Common myeloid progenitor, CD34-positive (primary cell): ENCODE results near the gene GSTM5.
"Not testable (repeated sequence)": the region's sequence is repeated elsewhere in the genome, so short reads cannot be mapped to it uniquely, and the experiment has no call there.

Source experiments
- CTCF ChIA-PET: fragments of 350-600 bp; sonication (Branson Sonifier 250); formaldehyde crosslinking; loops from one replicate; lab custom pipeline; 2021; ENCODE audit warnings: antibody characterized with exemption; lab: Charles Lee
- POLR2A ChIA-PET: fragments of 350-600 bp; sonication (Branson Sonifier 250); formaldehyde crosslinking; loops from one replicate; lab custom pipeline; 2021; ENCODE audit warnings: antibody characterized with exemption; lab: Charles Lee
- DNase-seq, 3 donors: peaks; one replicate each; pipeline versions ENCODE4 v3.0.0 to v3.0.0-alpha.2; 2013
- H3K27ac ChIP-seq, 2 experiments: 1 replicate in 1 of 2; 2 replicates in 1 of 2; pipeline ENCODE4 v1.7.0; 2013; ENCODE audit warnings: inconsistent platforms in 2 of 2, low read length in 2 of 2, mild to moderate bottlenecking in 2 of 2, low read depth in 1 of 2, moderate library complexity in 1 of 2; ENCODE audit not compliant: severe bottlenecking in 2 of 2, insufficient read depth in 1 of 2, poor library complexity in 1 of 2
- H3K27me3 ChIP-seq, 5 experiments: replicated peaks in 2 of 5; 1 replicate in 3 of 5; 2 replicates in 2 of 5; pipeline versions ENCODE4 v1.6.1 to v1.7.0; 2013; ENCODE audit warnings: low read length in 4 of 5, mild to moderate bottlenecking in 2 of 5, moderate library complexity in 2 of 5, inconsistent platforms in 1 of 5; ENCODE audit not compliant: insufficient read depth in 5 of 5, control insufficient read depth in 4 of 5
- H3K36me3 ChIP-seq, 4 experiments: 1 replicate in 2 of 4; 2 replicates in 2 of 4; pipeline versions ENCODE4 v1.6.1 to v1.7.0; 2013; ENCODE audit warnings: low read length in 3 of 4, control low read depth in 1 of 4, mild to moderate bottlenecking in 1 of 4; ENCODE audit not compliant: control insufficient read depth in 4 of 4, insufficient read depth in 4 of 4
- H3K4me1 ChIP-seq, 4 experiments: 1 replicate in 3 of 4; 2 replicates in 1 of 4; pipeline versions ENCODE4 v1.6.1 to v1.7.1; 2013; ENCODE audit warnings: low read length in 3 of 4, mild to moderate bottlenecking in 3 of 4, control low read depth in 1 of 4, inconsistent platforms in 1 of 4, moderate library complexity in 1 of 4; ENCODE audit not compliant: control insufficient read depth in 4 of 4, insufficient read depth in 4 of 4; ENCODE audit errors: control extremely low read depth in 1 of 4
- H3K4me3 ChIP-seq, 7 experiments: 1 replicate in 4 of 7; 2 replicates in 3 of 7; pipeline versions ENCODE4 v1.5.1 to v1.7.0; 2013; ENCODE audit warnings: mild to moderate bottlenecking in 7 of 7, low read length in 6 of 7, moderate library complexity in 6 of 7, inconsistent platforms in 2 of 7, low read depth in 2 of 7, control low read depth in 1 of 7; ENCODE audit not compliant: insufficient read depth in 4 of 7, control insufficient read depth in 1 of 7; ENCODE audit errors: extremely low read depth in 1 of 7
- H3K9me3 ChIP-seq, 5 experiments: 1 replicate in 4 of 5; 2 replicates in 1 of 5; pipeline versions ENCODE4 v1.6.1 to v1.7.1; 2013; ENCODE audit warnings: low read length in 4 of 5, mild to moderate bottlenecking in 2 of 5, inconsistent platforms in 1 of 5, low read depth in 1 of 5, moderate library complexity in 1 of 5; ENCODE audit not compliant: control insufficient read depth in 4 of 5, insufficient read depth in 2 of 5; ENCODE audit errors: control extremely low read depth in 1 of 5
- WGBS: methylation state at CpG from one replicate; pipeline ENCODE4 v1.1.5; 2013; ENCODE audit not compliant: insufficient coverage; 5-methylcytosine and 5-hydroxymethylcytosine counted together

GSTM5 gene

GRCh38 chr1:109685890-109686289 is 26.2 kb upstream of the GSTM5 start:
- DNase-seq, H3K27me3 ChIP-seq, H3K4me3 ChIP-seq, POLR2A ChIA-PET, CTCF ChIA-PET, H3K27ac ChIP-seq, H3K9me3 ChIP-seq: not testable (repeated sequence)
- Histone ChIP-seq H3K4me1 (peaks cover 0 to 14% (median 1%) of the 10 kb centered on the region in 4 experiments), H3K36me3 (peaks cover 0 to 18% (median 0%) of the 10 kb centered on the region in 4 experiments)
- no CpG with 5 or more reads among the region's 4 CpGs for WGBS

DNA sequence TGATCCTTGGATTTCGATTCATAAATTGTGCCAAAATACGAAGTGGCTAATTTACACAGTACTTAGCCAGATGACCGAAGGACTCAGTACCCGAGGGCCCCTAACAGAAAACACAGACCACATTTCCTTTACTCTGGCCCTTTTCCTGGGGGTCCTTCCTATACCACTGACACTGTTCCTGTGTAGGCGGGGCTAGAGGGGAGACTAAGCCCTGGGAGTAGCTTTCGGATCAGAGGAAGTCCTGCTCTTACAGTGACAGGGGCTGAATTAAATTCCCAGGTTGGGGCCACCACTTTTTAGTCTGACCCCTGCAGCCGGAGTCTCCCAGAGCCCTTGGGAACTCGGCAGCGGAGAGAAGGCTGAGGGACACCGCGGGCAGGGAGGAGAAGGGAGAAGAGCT is 24.9 kb upstream of the GSTM5 start:
- H3K9me3 ChIP-seq, H3K27ac ChIP-seq, POLR2A ChIA-PET, DNase-seq, H3K27me3 ChIP-seq: not testable (repeated sequence)
- CTCF ChIA-PET = interaction anchor here (1.2 to 3.9 kb wide), 6 partner anchors 37 to 141 kb away, joined by 4 to 23 read pairs (median 6); no protein-coding TSS in a partner anchor
- WGBS = 100% methylated on average over 1 of the region's 11 CpGs
- H3K4me1 ChIP-seq = peaks cover 0 to 14% (median 1%) of the 10 kb centered on the region in 4 experiments
- H3K4me3 ChIP-seq = peak overlapping the region in 2 of 7 experiments; percentile 68 to 84
- H3K36me3 ChIP-seq = peaks cover 0 to 26% (median 0%) of the 10 kb centered on the region in 4 experiments

- peak within 1 kb of the TSS in 1 of 2 experiments; percentile 43 for H3K27ac ChIP-seq
- peak in 1 of 3 donors; percentile 73 for DNase-seq
- peaks cover 0 to 26% (median 0%) of the 10 kb centered on the region in 4 experiments for H3K36me3 ChIP-seq
- peak within 1 kb of the TSS in 5 of 7 experiments; percentile 23 to 84 (median 54) for H3K4me3 ChIP-seq
- no peaks in the 10 kb centered on the region for H3K27me3 ChIP-seq
- no peaks in the 10 kb centered on the region for H3K9me3 ChIP-seq
- CTCF ChIA-PET = interaction anchor here (1.0 to 3.9 kb wide), 7 partner anchors 38 to 142 kb away, joined by 3 to 23 read pairs (median 6); no protein-coding TSS in a partner anchor
- peaks cover 0 to 14% (median 1%) of the 10 kb centered on the region in 4 experiments for H3K4me1 ChIP-seq
- WGBS = no CpG with 5 or more reads among the region's 46 CpGs
- POLR2A ChIA-PET = no interaction called here
Observed at GRCh38 chr1:109687641-109688499, 24.2 kb upstream of the GSTM5 start, which contains the start of gene GSTM1. Gene GSTM1, plus strand, starts transcription at chr1:109687817. Its CDS starts 57 bp downstream, at chr1:109687874.

GRCh38 chr1:109689844-109690405 is 22.1 kb upstream of the GSTM5 start:
- Histone ChIP-seq H3K9me3 (no peaks in the 10 kb centered on the region), H3K27ac (no peak overlapping the region), H3K4me3 (no peak overlapping the region), H3K27me3 (no peaks in the 10 kb centered on the region), H3K36me3 (peaks cover 0 to 32% (median 0%) of the 10 kb centered on the region in 4 experiments), H3K4me1 (peaks cover 0 to 14% (median 1%) of the 10 kb centered on the region in 4 experiments)
- no CpG with 5 or more reads among the region's 6 CpGs for WGBS
- ChIA-PET POLR2A (no interaction called here), CTCF (interaction anchor here (3.9 kb wide), 1 partner anchor 50 kb away, joined by 23 read pairs; no protein-coding TSS in a partner anchor)
- no peak for DNase-seq

GRCh38 chr1:109691759-109692158 is 20.3 kb upstream of the GSTM5 start:
- no peak for DNase-seq
- Histone ChIP-seq H3K36me3 (peaks cover 0 to 38% (median 0%) of the 10 kb centered on the region in 4 experiments), H3K4me1 (peaks cover 0 to 14% (median 1%) of the 10 kb centered on the region in 4 experiments), H3K27ac (no peak overlapping the region), H3K9me3 (no peaks in the 10 kb centered on the region), H3K4me3 (no peak overlapping the region), H3K27me3 (no peaks in the 10 kb centered on the region)
- ChIA-PET POLR2A (no interaction called here), CTCF (interaction anchor here (0.7 kb wide), 1 partner anchor 564 kb away, joined by 4 read pairs; no protein-coding TSS in a partner anchor)
- no CpG with 5 or more reads among the region's 6 CpGs for WGBS

GRCh38 chr1:109694400-109694799 is 17.7 kb upstream of the GSTM5 start:
- H3K4me3 ChIP-seq, H3K4me1 ChIP-seq, H3K27me3 ChIP-seq, DNase-seq, H3K9me3 ChIP-seq, CTCF ChIA-PET, POLR2A ChIA-PET, H3K27ac ChIP-seq: not testable (repeated sequence)
- WGBS = no CpG with 5 or more reads among the region's 5 CpGs
- H3K36me3 ChIP-seq = peaks cover 0 to 34% (median 0%) of the 10 kb centered on the region in 4 experiments
